Measurements from ENCODE around the gene PKN2.

PKN2 gene

GRCh38 chr1:88731475-88732269 is 47.6 kb downstream of the PKN2 start:
- peak; percentile 56 for DNase-seq (ENCODE audit: low read depth, low spot score)

DNA sequence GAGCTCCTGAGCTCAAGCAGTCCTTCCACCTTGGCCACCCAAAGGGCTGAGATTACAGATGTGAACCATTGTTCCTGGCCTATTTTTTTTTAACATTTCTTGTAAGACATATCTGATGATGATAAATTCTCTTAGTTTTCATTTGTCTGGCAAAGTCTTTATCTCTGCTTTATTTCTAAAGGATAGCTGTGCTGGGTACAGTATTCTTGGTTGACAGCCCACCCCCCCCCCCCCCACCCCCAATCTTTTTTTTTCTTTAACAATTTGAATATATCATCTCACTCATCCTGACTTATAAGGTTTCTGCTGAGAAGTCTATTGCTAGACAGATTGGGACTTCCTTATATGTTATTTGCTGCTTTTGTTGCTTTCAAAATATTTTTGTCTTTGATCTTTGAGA is 51.3 kb downstream of the PKN2 start:
- DNase-seq (ENCODE audit: low read depth, low spot score), result no peak

DNA sequence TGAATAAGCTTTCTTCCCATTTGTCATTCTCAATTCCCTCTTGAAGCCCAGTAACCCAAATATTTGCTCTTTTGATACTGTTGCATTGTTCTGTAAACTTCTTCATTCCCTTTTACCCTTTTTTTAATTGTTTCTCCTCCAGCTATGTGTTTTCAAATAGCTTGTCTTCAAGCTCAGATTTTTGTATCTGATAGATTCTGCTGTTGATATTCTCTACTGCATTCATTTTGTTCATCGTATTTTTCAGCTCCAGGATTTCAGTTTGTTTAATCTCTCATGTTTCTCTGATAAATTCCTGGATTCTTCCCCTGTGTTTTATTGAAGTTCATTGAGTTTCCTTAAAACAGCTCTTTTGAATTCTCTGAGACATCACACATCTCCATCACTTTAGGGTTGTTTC is 51.8 kb downstream of the PKN2 start:
- no peak for DNase-seq (ENCODE audit: low read depth, low spot score)

DNA sequence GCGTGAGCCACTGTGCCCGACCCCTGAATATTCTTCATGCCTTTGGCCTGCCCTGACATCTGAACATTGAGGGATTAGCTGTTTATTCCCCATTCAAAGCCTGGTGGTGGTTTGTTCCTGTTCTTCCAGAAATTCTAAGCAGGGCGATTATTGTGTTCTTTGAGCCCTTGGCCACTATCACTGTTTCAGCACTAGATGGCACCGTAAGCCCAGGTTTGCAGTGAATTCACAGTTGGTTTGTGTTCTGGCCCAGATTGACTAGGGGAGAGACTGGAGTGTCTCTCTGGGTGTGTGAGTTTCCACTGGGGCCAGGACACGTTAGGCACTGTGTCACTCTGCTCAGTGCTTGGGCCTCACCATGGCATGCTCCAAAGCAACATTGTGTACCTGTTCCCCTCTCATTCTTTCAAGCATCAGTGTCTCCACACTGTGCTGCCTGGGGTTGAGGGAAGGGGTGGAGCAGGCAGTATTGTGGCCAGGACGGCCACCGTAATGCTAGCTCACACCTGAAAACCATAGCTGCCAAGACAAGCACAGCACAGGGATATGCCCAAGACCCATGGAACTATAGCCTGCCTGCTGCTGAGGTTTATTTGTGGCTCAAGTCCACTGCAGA is 52.7 kb downstream of the PKN2 start:
- DNase-seq (ENCODE audit: low read depth, low spot score), result no peak

DNA sequence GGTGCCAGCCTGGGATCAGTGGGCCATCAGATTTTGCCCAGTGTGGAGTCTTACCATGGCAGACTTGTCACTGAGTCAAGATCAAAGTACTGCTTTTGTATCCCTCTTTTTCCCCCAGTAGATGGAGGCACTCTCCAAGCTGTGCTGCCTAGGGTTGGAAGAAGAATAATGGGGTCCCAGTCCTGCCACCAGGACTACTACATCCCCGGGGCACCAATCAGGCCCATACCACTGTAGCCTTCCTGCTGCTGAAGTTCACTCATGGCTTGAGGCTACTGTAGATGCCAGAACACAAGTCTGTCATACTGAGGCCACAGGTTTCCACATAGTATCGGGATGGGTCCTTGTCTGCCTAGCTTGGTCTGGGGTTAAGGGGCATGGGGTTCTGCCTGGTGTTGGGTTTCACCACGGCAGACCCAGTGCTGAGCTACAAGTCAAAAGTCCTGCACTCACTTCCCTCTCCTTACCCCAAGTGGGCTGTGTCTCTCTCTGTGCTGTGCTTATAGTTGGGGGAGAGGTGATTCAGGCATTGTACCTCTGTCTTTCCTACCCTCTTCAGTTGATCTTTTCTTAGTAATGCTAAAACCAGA is 53.4 kb downstream of the PKN2 start:
- no peak for DNase-seq (ENCODE audit: low read depth, low spot score)

GRCh38 chr1:88740784-88741183 is 56.7 kb downstream of the PKN2 start:
- DNase-seq (ENCODE audit: low read depth, low spot score), result no peak

GRCh38 chr1:88741413-88741812 is 57.3 kb downstream of the PKN2 start:
- DNase-seq (ENCODE audit: low read depth, low spot score), result no peak

GRCh38 chr1:88742531-88742930 is 58.5 kb downstream of the PKN2 start:
- DNase-seq (ENCODE audit: low read depth, low spot score), result no peak

DNA sequence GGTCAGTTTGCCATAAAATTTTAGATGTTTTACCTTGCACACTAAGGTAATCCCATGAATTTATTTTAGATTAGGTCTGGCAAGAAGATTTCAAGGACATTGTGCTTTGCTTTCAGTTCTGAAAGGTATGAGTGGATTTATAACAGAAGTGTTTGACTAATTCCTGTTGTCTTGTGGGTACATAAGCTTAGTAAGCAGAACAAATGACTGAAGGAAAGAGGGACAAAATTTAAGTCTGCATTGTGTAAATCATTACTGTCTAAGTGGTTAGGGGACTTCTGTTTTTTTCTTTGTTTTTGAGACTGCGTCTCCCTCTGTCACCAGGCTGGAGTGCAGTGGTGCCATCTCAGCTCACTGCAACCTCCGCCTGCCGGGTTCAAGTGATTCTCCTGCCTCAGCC is 60.1 kb downstream of the PKN2 start:
- DNase-seq (ENCODE audit: low read depth, low spot score), result no peak

DNA sequence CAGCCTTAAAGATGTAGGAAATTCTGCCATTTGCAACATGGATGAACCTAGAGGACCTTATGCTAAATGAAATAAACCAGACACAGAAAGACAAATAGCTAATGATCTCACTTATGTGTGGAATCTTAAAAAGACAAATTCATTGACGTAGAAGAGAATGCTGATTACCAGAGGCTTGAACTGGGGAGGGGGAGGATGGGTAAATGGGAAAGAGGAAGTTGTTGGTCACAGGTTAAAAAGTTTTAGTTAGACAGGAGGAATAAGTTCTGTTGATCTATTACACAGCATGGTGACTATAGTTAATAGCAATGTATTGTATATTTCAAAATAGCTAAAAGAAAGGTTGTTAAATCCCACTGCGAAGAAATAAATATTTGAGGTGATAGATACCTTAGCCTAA is 62.8 kb downstream of the PKN2 start:
- DNase-seq (ENCODE audit: low read depth, low spot score), result no peak

GRCh38 chr1:88751714-88752113 is 67.6 kb downstream of the PKN2 start:
- DNase-seq (ENCODE audit: low read depth, low spot score), result no peak

GRCh38 chr1:88753506-88753905 is 69.4 kb downstream of the PKN2 start:
- DNase-seq (ENCODE audit: low read depth, low spot score), result no peak

DNA sequence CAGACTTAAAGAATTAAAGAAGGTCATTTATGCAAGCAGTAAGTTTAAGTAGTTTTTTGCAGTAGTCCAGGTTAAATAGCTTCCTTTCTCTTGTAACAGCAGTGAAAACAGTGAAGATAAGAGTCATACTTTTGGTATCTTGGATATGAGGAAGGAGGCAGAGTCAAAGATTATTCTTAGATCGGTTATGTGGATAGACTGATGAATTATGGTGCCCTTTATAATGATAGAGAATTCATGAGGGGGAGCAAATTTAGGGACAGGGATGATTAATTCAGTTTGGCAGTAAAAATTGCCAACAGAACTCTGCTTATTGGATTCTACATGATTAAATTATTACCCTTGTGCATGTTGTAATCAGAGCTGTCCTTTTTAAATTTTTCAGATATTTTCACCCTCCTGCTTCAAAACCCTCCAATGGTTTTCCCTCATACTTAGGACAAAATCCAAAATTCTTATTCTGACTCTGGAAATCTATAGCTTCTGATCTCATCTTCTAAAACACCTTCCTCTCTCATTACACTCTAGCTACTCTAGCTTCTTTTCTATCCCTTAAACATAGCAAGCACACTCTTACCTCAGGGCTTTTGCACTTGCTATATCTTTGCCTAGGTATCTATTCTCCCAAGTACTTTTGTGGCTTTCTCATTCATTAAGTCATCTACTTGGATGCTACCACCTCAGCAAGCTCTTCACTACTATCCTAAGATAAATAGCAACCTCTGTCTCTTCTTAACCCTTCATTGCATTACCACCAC is 79.8 kb downstream of the PKN2 start:
- no peak for DNase-seq (ENCODE audit: low read depth, low spot score)

GRCh38 chr1:88768187-88768586 is 84.1 kb downstream of the PKN2 start:
- DNase-seq (ENCODE audit: low read depth, low spot score), result no peak

DNA sequence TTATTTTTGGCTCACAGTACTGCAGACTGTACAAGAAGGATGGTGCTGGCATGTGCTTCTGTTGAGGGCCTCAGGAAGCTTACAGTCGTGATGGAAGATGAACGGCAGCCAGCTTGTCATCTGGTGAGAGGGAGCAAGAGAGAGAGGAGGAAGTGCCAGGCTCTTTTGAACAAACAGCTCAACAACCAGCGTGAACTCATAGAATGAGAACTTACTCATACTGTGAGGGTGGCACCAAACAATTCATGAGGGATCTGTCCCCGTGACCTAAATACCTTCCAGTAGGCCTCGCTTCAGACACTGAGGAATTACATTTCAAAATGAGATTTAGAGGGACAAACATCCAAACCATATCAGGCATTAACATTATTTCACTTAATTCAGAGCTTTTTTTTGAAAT is 84.7 kb downstream of the PKN2 start:
- DNase-seq (ENCODE audit: low read depth, low spot score), result no peak

DNA sequence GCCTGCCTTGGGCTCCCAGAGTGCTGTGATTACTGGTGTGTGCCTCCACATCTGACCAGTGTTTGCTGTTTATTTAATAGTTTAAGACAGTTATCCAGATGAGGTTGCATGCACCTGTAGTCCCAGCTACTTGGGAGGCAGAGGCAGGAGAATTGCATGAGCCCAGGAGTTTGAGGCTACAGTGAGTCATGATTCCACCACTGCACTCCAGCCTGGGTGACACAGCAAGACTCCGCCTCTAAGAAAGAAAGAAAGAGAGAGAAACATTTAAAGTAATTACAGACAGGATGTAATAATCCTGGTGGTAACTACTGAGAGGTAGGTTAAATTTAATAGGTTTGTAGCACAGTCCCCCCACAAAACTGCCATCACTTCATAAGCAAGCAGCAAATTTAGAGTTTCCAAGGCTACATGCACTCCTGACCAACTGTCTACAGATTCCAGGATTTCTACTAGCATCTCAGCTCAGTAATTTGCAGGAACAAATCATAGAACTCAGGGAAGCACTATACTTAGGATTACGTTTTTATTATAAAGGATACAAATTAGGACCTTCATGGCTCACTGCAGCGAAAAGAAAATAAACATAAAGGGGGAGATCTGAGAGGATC is 89.6 kb downstream of the PKN2 start:
- no peak for DNase-seq (ENCODE audit: low read depth, low spot score)

DNA sequence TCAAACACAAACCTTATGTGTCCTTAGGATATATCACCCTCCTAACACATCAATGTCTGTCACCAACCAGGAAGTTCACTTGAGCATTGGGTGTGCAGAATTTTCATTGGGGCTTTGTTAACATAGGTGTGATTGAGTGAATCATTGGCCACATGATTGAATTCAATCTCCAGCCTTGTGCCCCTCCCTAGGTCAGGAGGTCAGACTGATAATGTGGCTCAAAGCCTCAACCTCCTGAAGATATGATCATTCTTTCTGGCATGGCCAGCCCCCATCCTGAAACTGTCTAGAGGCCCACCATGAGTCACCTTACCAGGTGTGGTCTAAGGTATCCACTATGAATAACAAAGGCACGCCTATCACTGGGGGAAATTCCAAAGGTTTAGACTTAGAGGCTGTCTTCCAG is 90.1 kb downstream of the PKN2 start:
- no peak for DNase-seq (ENCODE audit: low read depth, low spot score)

- DNase-seq (ENCODE audit: low read depth, low spot score), result no peak
Observed at GRCh38 chr1:88777604-88778149, 93.6 kb downstream of the PKN2 start.

DNA sequence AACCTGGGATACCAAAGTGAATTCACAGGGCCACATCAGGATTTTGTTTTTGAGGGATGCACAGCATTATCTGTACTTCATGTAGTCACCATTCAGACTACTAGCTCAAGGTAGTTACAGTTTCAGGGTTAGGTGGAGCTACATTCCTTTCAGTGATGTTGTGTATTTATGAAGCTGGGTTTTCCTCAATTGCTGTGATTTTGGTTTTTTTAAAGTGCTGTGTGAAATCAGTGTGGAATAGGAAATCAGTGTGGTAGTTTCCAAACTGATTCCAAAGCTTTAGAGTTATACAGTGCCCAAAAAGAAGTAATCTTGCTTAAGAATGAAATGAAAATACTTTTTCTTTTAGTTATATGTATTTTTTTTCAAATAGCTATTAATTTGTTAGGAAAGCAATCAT is 95.8 kb downstream of the PKN2 start:
- DNase-seq (ENCODE audit: low read depth, low spot score), result no peak

- no peak for DNase-seq (ENCODE audit: low read depth, low spot score)
Observed at GRCh38 chr1:88780485-88780884, 96.4 kb downstream of the PKN2 start.

GRCh38 chr1:88783145-88783544 is 99.1 kb downstream of the PKN2 start:
- DNase-seq (ENCODE audit: low read depth, low spot score), result no peak

DNA sequence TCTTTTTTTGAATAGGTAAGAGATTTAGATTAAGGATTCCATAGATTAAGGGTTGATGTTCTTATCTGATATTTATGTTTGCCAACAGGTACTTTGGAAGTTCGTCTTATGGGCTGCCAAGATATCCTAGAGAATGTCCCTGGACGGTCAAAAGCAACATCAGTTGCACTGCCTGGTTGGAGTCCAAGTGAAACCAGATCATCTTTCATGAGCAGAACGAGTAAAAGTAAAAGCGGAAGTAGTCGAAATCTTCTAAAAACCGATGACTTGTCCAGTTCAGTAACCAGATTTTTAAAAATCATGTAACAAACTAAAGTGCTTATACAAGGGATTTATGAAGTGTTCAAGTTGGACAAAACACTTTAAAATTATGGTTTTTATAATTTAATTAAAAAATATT is 100.5 kb downstream of the PKN2 start:
- DNase-seq (ENCODE audit: low read depth, low spot score), result no peak
